DND-41 (cell line): Measurements from ENCODE around the gene PSG2.
"Not testable (repeated sequence)": the region's sequence is repeated elsewhere in the genome, so short reads cannot be mapped to it uniquely, and the experiment has no call there.

Experiments used
- EZH2 ChIP-seq: IDR thresholded peaks from 3 replicates; pipeline ENCODE4 v1.6.1; 2012; ENCODE audit warnings: borderline replicate concordance, low read depth, mild to moderate bottlenecking, moderate library complexity, low read length, inconsistent platforms; ENCODE audit not compliant: severe bottlenecking
- TF ChIP-seq, protein P1 (sequence below): IDR thresholded peaks from 2 replicates; pipeline ENCODE4 v1.5.1; 2012; ENCODE audit warnings: borderline replicate concordance, low read length, moderate library complexity, mild to moderate bottlenecking; ENCODE audit not compliant: poor library complexity, severe bottlenecking; ENCODE audit errors: extremely low read depth

DNA sequence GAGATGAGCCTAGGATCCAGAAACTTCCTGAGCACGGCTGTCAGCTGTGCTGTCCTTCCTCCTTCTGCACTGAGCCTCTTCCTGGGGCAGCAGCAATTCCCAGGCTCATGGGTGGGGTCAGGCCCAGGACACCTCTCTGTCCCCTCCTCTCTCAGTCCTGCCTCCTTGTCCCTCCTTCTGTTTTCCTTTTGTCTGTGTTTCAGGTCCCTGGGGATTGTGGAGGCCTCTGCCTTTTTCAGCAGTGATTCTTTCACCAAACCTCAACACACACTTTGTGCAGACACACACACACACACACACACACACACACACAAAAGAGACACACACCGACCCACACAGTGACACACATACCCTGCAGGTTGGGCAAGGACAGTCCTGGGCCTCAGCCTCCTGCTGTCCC lies at the start of gene PSG2:
- TF ChIP-seq, protein P1, sequence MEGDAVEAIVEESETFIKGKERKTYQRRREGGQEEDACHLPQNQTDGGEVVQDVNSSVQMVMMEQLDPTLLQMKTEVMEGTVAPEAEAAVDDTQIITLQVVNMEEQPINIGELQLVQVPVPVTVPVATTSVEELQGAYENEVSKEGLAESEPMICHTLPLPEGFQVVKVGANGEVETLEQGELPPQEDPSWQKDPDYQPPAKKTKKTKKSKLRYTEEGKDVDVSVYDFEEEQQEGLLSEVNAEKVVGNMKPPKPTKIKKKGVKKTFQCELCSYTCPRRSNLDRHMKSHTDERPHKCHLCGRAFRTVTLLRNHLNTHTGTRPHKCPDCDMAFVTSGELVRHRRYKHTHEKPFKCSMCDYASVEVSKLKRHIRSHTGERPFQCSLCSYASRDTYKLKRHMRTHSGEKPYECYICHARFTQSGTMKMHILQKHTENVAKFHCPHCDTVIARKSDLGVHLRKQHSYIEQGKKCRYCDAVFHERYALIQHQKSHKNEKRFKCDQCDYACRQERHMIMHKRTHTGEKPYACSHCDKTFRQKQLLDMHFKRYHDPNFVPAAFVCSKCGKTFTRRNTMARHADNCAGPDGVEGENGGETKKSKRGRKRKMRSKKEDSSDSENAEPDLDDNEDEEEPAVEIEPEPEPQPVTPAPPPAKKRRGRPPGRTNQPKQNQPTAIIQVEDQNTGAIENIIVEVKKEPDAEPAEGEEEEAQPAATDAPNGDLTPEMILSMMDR = not testable (repeated sequence)
- not testable (repeated sequence) for TF ChIP-seq EZH2
